NCI-H345 (cell line): ENCODE measurements around the gene ZNF329.
"Not testable (repeated sequence)": the region's sequence is repeated elsewhere in the genome, so short reads cannot be mapped to it uniquely, and the experiment has no call there.

ENCODE experiments used
- DNase-seq: peaks from one replicate; lab custom pipeline; 2025; lab: John Stamatoyannopoulos, UW

Gene ZNF329

GRCh38 chr19:58150328-58150921, at the start of gene ZNF329:
Gene ZNF329 (minus strand): TSS chr19:58150789. CDS start chr19:58129503, 21,286 bp downstream.
- no peak for DNase-seq

GRCh38 chr19:58196901-58197616, 46.5 kb upstream of the ZNF329 start:
- DNase-seq, result no peak

GRCh38 chr19:58183817-58184215, 33.2 kb upstream of the ZNF329 start:
- DNase-seq, result no peak

GRCh38 chr19:58182989-58183816, 32.6 kb upstream of the ZNF329 start, which contains the start of gene ZNF274:
Gene ZNF274 (plus strand): TSS chr19:58183061. CDS start chr19:58183966, 905 bp downstream.
- DNase-seq, result peak; percentile 86

GRCh38 chr19:58182577-58182988, 32.0 kb upstream of the ZNF329 start:
- DNase-seq, result no peak

- DNase-seq, result no peak
These were observed 31.4 kb upstream of the ZNF329 start for GRCh38 chr19:58181902-58182576.

GRCh38 chr19:58170860-58171259, 20.3 kb upstream of the ZNF329 start:
- DNase-seq, result no peak

GRCh38 chr19:58166708-58167280, 16.2 kb upstream of the ZNF329 start:
- no peak for DNase-seq

GRCh38 chr19:58166268-58166667, 15.7 kb upstream of the ZNF329 start:
- DNase-seq, result no peak

GRCh38 chr19:58157045-58157728, 6.6 kb upstream of the ZNF329 start:
- no peak for DNase-seq

- peak; percentile 89 for DNase-seq
These were observed 4.4 kb upstream of the ZNF329 start for GRCh38 chr19:58154679-58155648.

- no peak for DNase-seq
These were observed 3.7 kb upstream of the ZNF329 start for GRCh38 chr19:58154287-58154678.

GRCh38 chr19:58153386-58153785, 2.8 kb upstream of the ZNF329 start:
- DNase-seq, result no peak

- DNase-seq, result not testable (repeated sequence)
These were observed 3.1 kb downstream of the ZNF329 start for GRCh38 chr19:58147475-58147874.

GRCh38 chr19:58145849-58146248, 4.7 kb downstream of the ZNF329 start:
- DNase-seq, result no peak

- DNase-seq, result no peak
These were observed 16.3 kb downstream of the ZNF329 start for GRCh38 chr19:58134244-58134643.

GRCh38 chr19:58129284-58129683, 21.3 kb downstream of the ZNF329 start:
- DNase-seq, result no peak

GRCh38 chr19:58128041-58128685, 22.4 kb downstream of the ZNF329 start:
- DNase-seq, result no peak

GRCh38 chr19:58123354-58123753, 27.2 kb downstream of the ZNF329 start:
- DNase-seq, result no peak
